A673 (cell line): ENCODE data around the gene MPV17. TPM values are rescaled to one million over a fixed set of nuclear protein-coding genes. Genes with fewer than 3 reads are reported as not detected.
"Not testable (repeated sequence)": the region's sequence is repeated elsewhere in the genome, so short reads cannot be mapped to it uniquely, and the experiment has no call there.

Experiments
- BruUV-seq: library from RNA; stranded (reverse); fragments of 400-500 nt; replicated peaks from 2 replicates; lab custom pipeline; 2021; lab: Mats Ljungman, UMichigan
- CTCF ChIA-PET: fragments of 300-600 bp; sonication (Branson Sonifier 250); formaldehyde crosslinking; loops from one replicate; lab custom pipeline; 2022; ENCODE audit warnings: antibody characterized with exemption; lab: Charles Lee
- POLR2A ChIA-PET: fragments of 300-600 bp; sonication (Branson Sonifier 250); formaldehyde crosslinking; loops from one replicate; lab custom pipeline; 2022; ENCODE audit warnings: antibody characterized with exemption; ENCODE audit not compliant: low non-redundant PET; lab: Charles Lee
- DNase-seq: peaks from one replicate; pipeline ENCODE4 v3.0.0-alpha.2; 2015; ENCODE audit warnings: low spot score
- H3K27ac ChIP-seq: fragments of 200-600 bp; sonication (generic); 2 replicates; pipeline ENCODE4 v1.5.1; 2016; ENCODE audit warnings: mixed run types, low read depth, mild to moderate bottlenecking, mixed read lengths, antibody characterized with exemption, low read length; ENCODE audit not compliant: poor library complexity, severe bottlenecking
- H3K27me3 ChIP-seq: fragments of 200-600 bp; sonication (generic); replicated peaks from 2 replicates; pipeline ENCODE4 v1.6.1; 2017; ENCODE audit warnings: mixed run types, low read depth, mild to moderate bottlenecking, mixed read lengths, antibody characterized with exemption, low read length; ENCODE audit not compliant: insufficient read depth, poor library complexity
- H3K36me3 ChIP-seq: fragments of 200-600 bp; sonication (generic); 2 replicates; pipeline ENCODE4 v1.6.1; 2016; ENCODE audit warnings: mixed run types, mild to moderate bottlenecking, mixed read lengths, antibody characterized with exemption, low read length; ENCODE audit not compliant: insufficient read depth, poor library complexity, severe bottlenecking
- H3K4me1 ChIP-seq: fragments of 200-600 bp; sonication (generic); 2 replicates; pipeline ENCODE4 v1.6.1; 2017; ENCODE audit warnings: mixed run types, mild to moderate bottlenecking, mixed read lengths, antibody characterized with exemption, low read length; ENCODE audit not compliant: insufficient read depth, poor library complexity, severe bottlenecking
- H3K4me3 ChIP-seq: fragments of 200-600 bp; sonication (generic); 2 replicates; pipeline ENCODE4 v1.5.1; 2016; ENCODE audit warnings: low read depth, mixed run types, mild to moderate bottlenecking, mixed read lengths, low read length; ENCODE audit not compliant: poor library complexity, severe bottlenecking
- H3K9me3 ChIP-seq: fragments of 200-600 bp; sonication (generic); 2 replicates; pipeline ENCODE4 v1.6.1; 2016; ENCODE audit warnings: mixed run types, low read depth, mild to moderate bottlenecking, mixed read lengths, antibody characterized with exemption, low read length; ENCODE audit not compliant: poor library complexity, severe bottlenecking
- CTCF ChIP-seq: fragments of 300-800, 200-600 bp; sonication (generic); conservative IDR thresholded peaks from 2 replicates; pipeline ENCODE4 v1.5.1; 2017; ENCODE audit warnings: low read depth, mild to moderate bottlenecking, antibody characterized with exemption, low read length, moderate library complexity, mixed read lengths
- EZH2 ChIP-seq: fragments of 200-600 bp; sonication (generic); IDR thresholded peaks from 2 replicates; pipeline ENCODE4 v1.6.1; 2017; ENCODE audit warnings: borderline replicate concordance, low read depth, mild to moderate bottlenecking, mixed read lengths, antibody characterized with exemption, low read length; ENCODE audit not compliant: poor library complexity, severe bottlenecking
- intact Hi-C: fragments of 100-400 bp; cut with micrococcal nuclease; formaldehyde crosslinking; loops from one replicate; pipeline ENCODE4 v1.10.0; 2022; ENCODE audit not compliant: unreplicated experiment
- total RNA-seq: library from RNA; stranded (reverse); gene quantifications from 2 replicates; pipeline ENCODE4 v1.2.3, GENCODE V29; 2021

MPV17 gene
- total RNA-seq, 1 experiment from 2014 or later, result 66.3 TPM

- ChIA-PET CTCF (no interaction called here), POLR2A (no interaction called here)
- Histone ChIP-seq H3K27me3 (peaks cover 23% of the 10 kb centered on the region), H3K9me3 (no peaks in the 10 kb centered on the region), H3K27ac (no peak overlapping the region), H3K4me1 (peaks cover 15% of the 10 kb centered on the region), H3K4me3 (no peak overlapping the region), H3K36me3 (no peaks in the 10 kb centered on the region)
- DNase-seq, result no peak
- no peak for TF ChIP-seq EZH2
- no peak for TF ChIP-seq CTCF
- intact Hi-C loops, result loop anchor here (5.0 kb wide), 2 partner anchors 42 to 207 kb away; partner anchors contain the start of gene SLC30A3
- BruUV-seq, result no TSS peak
Observed at GRCh38 chr2:27304488-27305240, 18.2 kb downstream of the MPV17 start.

GRCh38 chr2:27303093-27304025 is 19.5 kb downstream of the MPV17 start:
- H3K4me3 ChIP-seq, result peak overlapping the region; percentile 37
- TF ChIP-seq CTCF (peak; percentile 88), EZH2 (no peak)
- intact Hi-C loops, result loop anchor here (5.0 kb wide), 2 partner anchors 41 to 206 kb away; partner anchors contain the start of gene SLC30A3

DNA sequence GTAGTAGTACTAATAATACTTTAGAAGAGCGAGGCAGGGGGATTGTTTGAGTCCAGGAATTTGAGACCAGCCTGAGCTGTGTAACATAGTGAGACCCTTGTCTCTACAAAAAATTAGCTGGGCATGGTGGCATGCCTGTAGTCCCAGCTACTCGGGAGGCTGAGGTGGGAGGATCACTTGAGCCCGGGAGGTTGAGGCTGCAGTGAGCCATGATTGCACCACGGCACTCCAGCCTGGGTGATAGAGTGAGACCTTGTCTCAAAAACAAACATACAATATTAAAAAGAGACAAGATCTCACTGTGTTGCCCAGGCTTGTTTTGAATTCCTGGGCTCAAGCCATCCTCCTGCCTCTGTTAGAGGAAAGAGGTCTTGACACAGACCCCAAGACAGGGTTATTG is 22.3 kb downstream of the MPV17 start:
- BruUV-seq, result not testable (repeated sequence)
- CTCF ChIA-PET, result interaction anchor here (1.0 kb wide), 1 partner anchor 454 kb away, joined by 3 read pairs; no protein-coding TSS in a partner anchor

More at GRCh38 chr2:27303093-27304025, 19.5 kb downstream of the MPV17 start:
- ChIA-PET CTCF (interaction anchor here (0.6 to 1.7 kb wide), 15 partner anchors 10 to 457 kb away, joined by 3 to 16 read pairs (median 5); partner anchors contain the start of genes KHK and SLC30A3), POLR2A (interaction anchor here (0.6 kb wide), 2 partner anchors 77 to 216 kb away, joined by 5 read pairs; partner anchors contain the start of gene ZNF513)
- Histone ChIP-seq H3K27me3 (peaks cover 22% of the 10 kb centered on the region), H3K36me3 (no peaks in the 10 kb centered on the region), H3K27ac (peak overlapping the region; percentile 17), H3K4me1 (peaks cover 15% of the 10 kb centered on the region), H3K9me3 (no peaks in the 10 kb centered on the region)
- BruUV-seq, result no TSS peak
- DNase-seq, result peak; percentile 85

More for the DNA sequence above, 22.3 kb downstream of the MPV17 start:
- POLR2A ChIA-PET, H3K27ac ChIP-seq, H3K4me1 ChIP-seq, H3K4me3 ChIP-seq, H3K27me3 ChIP-seq, H3K9me3 ChIP-seq, H3K36me3 ChIP-seq, DNase-seq: not testable (repeated sequence)
- intact Hi-C loops, result loop anchor here (5.0 kb wide), 2 partner anchors 38 to 203 kb away; partner anchors contain the start of gene SLC30A3
